HEK293T (cell line): Measurements from ENCODE around the gene WNK2.
A peak's percentile ranks its signal among the peaks of the same experiment; 100 is the strongest.

Source experiments
- CTCF ChIA-PET: fragments of 350-600 bp; formaldehyde crosslinking; extraction: SDS; loops from one replicate; lab custom pipeline; 2021; ENCODE audit warnings: antibody characterized with exemption, inconsistent platforms; lab: Yijun Ruan, JAX
- POLR2A ChIA-PET: fragments of 350-600 bp; formaldehyde crosslinking; extraction: SDS; loops from one replicate; lab custom pipeline; 2020; ENCODE audit warnings: antibody characterized with exemption, inconsistent platforms; lab: Yijun Ruan, JAX
- DNase-seq: peaks from one replicate; pipeline ENCODE4 v3.0.0; 2012; ENCODE audit warnings: mixed read lengths; ENCODE audit errors: extremely low spot score
- ARNT ChIP-seq: fragments of 450-650 bp; IDR thresholded peaks from 2 replicates; pipeline ENCODE4 v1.6.1; 2017; ENCODE audit warnings: mild to moderate bottlenecking
- BHLHE40 ChIP-seq: fragments of 450-650 bp; IDR thresholded peaks from 2 replicates; pipeline ENCODE4 v1.6.1; 2016; ENCODE audit warnings: mild to moderate bottlenecking, moderate library complexity, borderline replicate concordance
- CTBP1 ChIP-seq: fragments of 450-650 bp; IDR thresholded peaks from 2 replicates; pipeline ENCODE4 v1.6.1; 2016; ENCODE audit warnings: borderline replicate concordance
- ELF4 ChIP-seq: fragments of 450-650 bp; IDR thresholded peaks from 2 replicates; pipeline ENCODE4 v1.6.1; 2017; ENCODE audit warnings: antibody characterized with exemption
- FOXA1 ChIP-seq: fragments of 450-650 bp; IDR thresholded peaks from 2 replicates; pipeline ENCODE4 v1.6.1; 2016; ENCODE audit warnings: mild to moderate bottlenecking
- FOXK2 ChIP-seq: fragments of 450-650 bp; IDR thresholded peaks from 2 replicates; pipeline ENCODE4 v1.6.1; 2016; ENCODE audit warnings: mild to moderate bottlenecking
- FOXM1 ChIP-seq: fragments of 450-650 bp; IDR thresholded peaks from 2 replicates; pipeline ENCODE4 v1.6.1; 2017; ENCODE audit warnings: mild to moderate bottlenecking, borderline replicate concordance
- HDGF ChIP-seq: fragments of 450-650 bp; IDR thresholded peaks from 2 replicates; pipeline ENCODE4 v1.6.1; 2017; ENCODE audit warnings: antibody characterized with exemption, borderline replicate concordance
- L3MBTL2 ChIP-seq: fragments of 450-650 bp; conservative IDR thresholded peaks from 2 replicates; pipeline ENCODE4 v1.6.1; 2016; ENCODE audit warnings: mild to moderate bottlenecking
- LEF1 ChIP-seq: fragments of 450-650 bp; IDR thresholded peaks from 2 replicates; pipeline ENCODE4 v1.6.1; 2017; ENCODE audit warnings: mild to moderate bottlenecking, borderline replicate concordance
- NFRKB ChIP-seq: fragments of 450-650 bp; IDR thresholded peaks from 2 replicates; pipeline ENCODE4 v1.6.1; 2016; ENCODE audit warnings: mild to moderate bottlenecking, moderate library complexity
- SP1 ChIP-seq: fragments of 450-650 bp; IDR thresholded peaks from 2 replicates; pipeline ENCODE4 v1.6.1; 2017
- SUZ12 ChIP-seq: fragments of 450-650 bp; IDR thresholded peaks from 2 replicates; pipeline ENCODE4 v1.6.1; 2016; ENCODE audit warnings: mild to moderate bottlenecking
- TARDBP ChIP-seq: fragments of 450-650 bp; IDR thresholded peaks from 2 replicates; pipeline ENCODE4 v1.6.1; 2016
- ZNF384 ChIP-seq: fragments of 450-650 bp; IDR thresholded peaks from 2 replicates; pipeline ENCODE4 v1.6.1; 2016
- TF ChIP-seq, protein P1 (sequence below): fragments of 450-650 bp; IDR thresholded peaks from 2 replicates; pipeline ENCODE4 v1.6.1; 2016

Gene WNK2

GRCh38 chr9:93291536-93292287 lies 107.8 kb downstream of the WNK2 start:
- ChIA-PET CTCF (no interaction called here), POLR2A (no interaction called here)
- no peak for DNase-seq
- TF ChIP-seq NFRKB (no peak), L3MBTL2 (no peak), FOXA1 (no peak), CTBP1 (no peak), HDGF (no peak), BHLHE40 (no peak), ZNF384 (no peak), FOXM1 (no peak), FOXK2 (no peak), SUZ12 (no peak), TARDBP (no peak), LEF1 (no peak), ELF4 (no peak), ARNT (no peak), SP1 (no peak)
- TF ChIP-seq, protein P1, sequence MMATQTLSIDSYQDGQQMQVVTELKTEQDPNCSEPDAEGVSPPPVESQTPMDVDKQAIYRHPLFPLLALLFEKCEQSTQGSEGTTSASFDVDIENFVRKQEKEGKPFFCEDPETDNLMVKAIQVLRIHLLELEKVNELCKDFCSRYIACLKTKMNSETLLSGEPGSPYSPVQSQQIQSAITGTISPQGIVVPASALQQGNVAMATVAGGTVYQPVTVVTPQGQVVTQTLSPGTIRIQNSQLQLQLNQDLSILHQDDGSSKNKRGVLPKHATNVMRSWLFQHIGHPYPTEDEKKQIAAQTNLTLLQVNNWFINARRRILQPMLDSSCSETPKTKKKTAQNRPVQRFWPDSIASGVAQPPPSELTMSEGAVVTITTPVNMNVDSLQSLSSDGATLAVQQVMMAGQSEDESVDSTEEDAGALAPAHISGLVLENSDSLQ, result no peak

DNA sequence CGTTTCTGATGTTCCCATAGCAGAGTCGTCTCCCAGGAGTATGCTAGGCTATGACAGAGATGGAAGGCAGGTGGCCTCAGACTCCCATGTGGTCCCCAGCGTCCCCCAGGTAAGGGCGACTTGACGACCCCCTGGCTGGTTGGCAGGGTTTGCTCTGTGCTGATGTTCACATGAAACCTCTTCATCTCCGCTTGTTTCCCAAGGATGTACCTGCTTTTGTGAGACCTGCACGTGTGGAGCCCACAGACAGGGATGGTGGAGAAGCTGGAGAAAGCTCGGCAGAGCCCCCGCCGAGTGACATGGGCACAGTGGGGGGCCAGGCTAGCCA lies 108.3 kb downstream of the WNK2 start:
- TF ChIP-seq ARNT, result no peak
- TF ChIP-seq FOXM1, result no peak
- TF ChIP-seq LEF1, result no peak
- no peak for TF ChIP-seq ZNF384
- TF ChIP-seq ELF4, result no peak
- ChIA-PET CTCF (no interaction called here), POLR2A (no interaction called here)
- DNase-seq, result peak; percentile 4

- POLR2A ChIA-PET, result no interaction called here
- CTCF ChIA-PET, result no interaction called here
- peak; percentile 2 for DNase-seq
- TF ChIP-seq, protein P1, result no peak
- TF ChIP-seq LEF1 (no peak), NFRKB (no peak), L3MBTL2 (no peak), HDGF (no peak)
Measured at GRCh38 chr9:93292664-93293328, 108.9 kb downstream of the WNK2 start.

DNA sequence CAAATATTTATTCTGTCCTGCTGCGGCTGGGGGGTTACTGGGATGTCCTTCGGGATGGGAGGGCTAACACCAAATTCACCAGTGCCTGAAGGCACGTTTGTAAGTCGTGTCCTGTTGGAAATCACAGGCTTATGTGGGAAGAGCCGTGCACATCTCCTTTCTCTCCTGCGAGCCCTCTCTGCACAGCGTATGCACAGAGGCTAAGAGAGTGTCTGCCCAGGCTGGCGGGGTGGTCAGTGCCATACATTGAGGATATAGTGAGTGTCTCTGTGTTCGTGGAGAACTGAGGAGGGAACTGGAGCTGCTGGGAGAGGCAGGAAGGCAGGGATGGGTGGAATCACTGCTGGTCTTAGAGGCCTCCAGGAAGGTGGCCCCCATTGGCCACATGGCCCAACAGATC lies 110.1 kb downstream of the WNK2 start:
- peak; percentile 4 for DNase-seq
- ChIA-PET CTCF (no interaction called here), POLR2A (no interaction called here)
- TF ChIP-seq FOXM1 (no peak), SUZ12 (no peak), HDGF (no peak), SP1 (no peak), CTBP1 (no peak), L3MBTL2 (no peak), FOXA1 (no peak), BHLHE40 (no peak), NFRKB (no peak), ELF4 (no peak), FOXK2 (no peak)

DNA sequence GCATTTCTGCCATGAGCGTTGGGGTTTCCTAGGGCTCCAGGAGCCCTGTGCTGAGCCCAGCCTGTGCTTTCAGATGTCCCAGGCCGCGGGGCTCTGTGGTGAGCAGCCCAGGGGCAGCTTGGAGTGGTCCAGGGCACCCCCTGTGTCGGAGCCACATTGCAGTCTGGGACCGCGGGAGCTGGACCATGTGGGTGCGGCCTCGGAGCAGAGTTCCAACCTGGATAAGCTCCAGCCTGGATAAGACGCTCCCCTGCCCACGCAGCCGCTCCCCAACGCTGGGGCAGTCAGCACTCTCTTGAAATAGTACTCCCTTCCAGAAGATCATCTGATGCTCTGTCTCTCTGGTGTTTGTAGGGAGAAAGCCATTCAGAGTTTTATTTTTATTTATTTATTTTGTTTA lies 111.1 kb downstream of the WNK2 start:
- TF ChIP-seq TARDBP, result no peak
- no peak for TF ChIP-seq CTBP1
- no peak for TF ChIP-seq FOXK2
- no peak for TF ChIP-seq SP1
- no peak for TF ChIP-seq FOXM1
- TF ChIP-seq FOXA1, result no peak
- TF ChIP-seq NFRKB, result no peak
- TF ChIP-seq, protein P1, result no peak
- no peak for TF ChIP-seq ARNT
- TF ChIP-seq LEF1, result no peak
- TF ChIP-seq ZNF384, result no peak
- TF ChIP-seq L3MBTL2, result no peak
- ChIA-PET CTCF (no interaction called here), POLR2A (no interaction called here)
- peak; percentile 6 for DNase-seq

DNA sequence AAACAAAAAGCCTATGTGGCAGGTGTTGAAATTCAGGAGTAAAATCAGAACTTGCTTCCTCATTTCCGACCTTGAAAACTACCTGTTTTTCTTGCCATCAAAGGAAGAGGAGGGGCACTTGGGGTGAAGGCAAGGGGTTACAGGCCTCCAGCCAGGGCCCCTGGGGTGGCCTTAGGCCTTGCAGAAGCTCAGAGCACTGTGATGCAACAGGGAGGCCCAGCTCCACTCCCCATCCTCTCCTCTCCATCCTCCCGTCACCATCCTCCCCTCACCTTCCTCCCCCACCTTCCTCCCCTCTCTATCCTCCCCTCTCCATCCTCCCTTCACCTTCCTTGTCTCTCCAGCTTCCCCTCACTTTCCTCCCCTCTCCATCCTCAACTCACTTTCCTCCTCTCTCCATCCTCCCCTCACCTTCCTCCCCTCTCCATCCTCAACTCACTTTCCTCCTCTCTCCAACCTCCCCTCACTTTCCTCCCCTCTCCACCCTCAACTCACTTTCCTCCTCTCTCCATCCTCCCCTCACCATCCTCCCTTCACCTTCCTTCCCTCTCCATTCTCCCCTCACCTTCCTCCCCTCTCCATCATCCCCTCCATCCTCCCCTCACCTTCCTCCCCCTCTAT lies 111.6 kb downstream of the WNK2 start:
- DNase-seq, result no peak
- no peak for TF ChIP-seq FOXM1
- no peak for TF ChIP-seq HDGF
- TF ChIP-seq BHLHE40, result no peak
- TF ChIP-seq ARNT, result no peak
- TF ChIP-seq, protein P1, result no peak
- no peak for TF ChIP-seq CTBP1
- no peak for TF ChIP-seq ZNF384
- no peak for TF ChIP-seq FOXK2
- no peak for TF ChIP-seq L3MBTL2
- no peak for TF ChIP-seq TARDBP
- no peak for TF ChIP-seq ELF4
- no peak for TF ChIP-seq SP1
- TF ChIP-seq NFRKB, result no peak
- TF ChIP-seq LEF1, result no peak
- TF ChIP-seq SUZ12, result no peak
- TF ChIP-seq FOXA1, result no peak
- ChIA-PET CTCF (no interaction called here), POLR2A (no interaction called here)
